Ascending aorta (tissue), 2 donors: ENCODE data around the gene KCNQ1. TPM values are rescaled to one million over a fixed set of nuclear protein-coding genes. Genes with fewer than 3 reads are reported as not detected.

Source experiments
- DNase-seq, 2 donors: peaks; one replicate each; pipeline ENCODE4 v3.0.0-alpha.2; 2019; ENCODE audit warnings: low spot score in 2 of 2
- H3K27ac ChIP-seq, 2 donors: fragments of 200-600 bp; sonication (generic); one replicate each; pipeline ENCODE4 v1.5.1; 2016 to 2017; ENCODE audit warnings: mild to moderate bottlenecking in 1 of 2
- H3K27me3 ChIP-seq: fragments of 200-600 bp; sonication (generic); one replicate; pipeline ENCODE4 v1.5.1; 2017
- H3K36me3 ChIP-seq, 2 donors: fragments of 200-600 bp; sonication (generic); one replicate each; pipeline ENCODE4 v1.5.1; 2016
- H3K4me1 ChIP-seq, 2 donors: fragments of 200-600 bp; sonication (generic); one replicate each; pipeline ENCODE4 v1.5.1; 2016 to 2017; ENCODE audit warnings: mild to moderate bottlenecking in 1 of 2
- H3K4me3 ChIP-seq, 2 donors: fragments of 200-600 bp; sonication (generic); one replicate each; pipeline ENCODE4 v1.5.1; 2016 to 2017; ENCODE audit warnings: mild to moderate bottlenecking in 1 of 2
- H3K9me3 ChIP-seq, 2 donors: fragments of 200-600 bp; sonication (generic); one replicate each; pipeline ENCODE4 v1.5.1; 2016
- intact Hi-C: fragments of 100-400 bp; cut with DNase I; formaldehyde crosslinking; loops from one replicate; pipeline ENCODE4 v1.15.1; 2023
- total RNA-seq: library from RNA; depleted of rRNA; stranded (reverse); fragments of >200 nt; gene quantifications from one replicate; pipeline ENCODE4 v1.1.0, GENCODE V29; 2016
- TF ChIP-seq, protein P1 (sequence below), 3 experiments: fragments of 200-600 bp in 2 of 3; fragments of 450-650 bp in 1 of 3; sonication (generic) in 2 of 3; IDR thresholded peaks; one replicate each; pipeline ENCODE4 v1.5.1; 2016 to 2019; ENCODE audit warnings: antibody characterized with exemption in 3 of 3, mild to moderate bottlenecking in 1 of 3, moderate library complexity in 1 of 3

The KCNQ1 gene
- total RNA-seq, 1 donor from 2014 or later: 2.3 TPM

DNA sequence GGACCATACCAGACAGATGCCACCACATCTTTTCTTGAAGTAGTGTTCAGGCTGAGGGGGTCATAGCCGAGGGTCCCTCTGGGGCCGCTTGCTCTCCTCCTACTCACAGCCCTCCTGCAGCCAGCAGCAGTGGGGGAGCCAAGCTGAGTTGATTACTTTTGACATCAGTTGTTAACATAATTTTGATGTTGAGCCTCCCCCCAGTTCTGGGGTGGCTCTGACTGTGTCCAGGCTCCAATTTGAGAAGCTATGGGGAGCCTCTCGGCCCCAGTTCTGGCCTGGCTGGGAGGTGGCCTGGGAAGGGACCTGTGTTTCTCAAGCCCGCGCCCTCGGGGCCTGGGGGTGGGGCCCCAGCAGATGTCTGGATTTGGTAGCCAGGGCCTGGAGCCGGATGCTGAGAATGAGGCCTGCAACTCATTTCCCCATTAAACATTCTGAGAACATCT is 207.0 kb downstream of the KCNQ1 start:
- H3K4me3 ChIP-seq: no peak overlapping the region
- no peak for DNase-seq
- no peaks in the 10 kb centered on the region for H3K36me3 ChIP-seq
- intact Hi-C loops: no loop called here
- H3K27me3 ChIP-seq: no peaks in the 10 kb centered on the region
- TF ChIP-seq, protein P1, sequence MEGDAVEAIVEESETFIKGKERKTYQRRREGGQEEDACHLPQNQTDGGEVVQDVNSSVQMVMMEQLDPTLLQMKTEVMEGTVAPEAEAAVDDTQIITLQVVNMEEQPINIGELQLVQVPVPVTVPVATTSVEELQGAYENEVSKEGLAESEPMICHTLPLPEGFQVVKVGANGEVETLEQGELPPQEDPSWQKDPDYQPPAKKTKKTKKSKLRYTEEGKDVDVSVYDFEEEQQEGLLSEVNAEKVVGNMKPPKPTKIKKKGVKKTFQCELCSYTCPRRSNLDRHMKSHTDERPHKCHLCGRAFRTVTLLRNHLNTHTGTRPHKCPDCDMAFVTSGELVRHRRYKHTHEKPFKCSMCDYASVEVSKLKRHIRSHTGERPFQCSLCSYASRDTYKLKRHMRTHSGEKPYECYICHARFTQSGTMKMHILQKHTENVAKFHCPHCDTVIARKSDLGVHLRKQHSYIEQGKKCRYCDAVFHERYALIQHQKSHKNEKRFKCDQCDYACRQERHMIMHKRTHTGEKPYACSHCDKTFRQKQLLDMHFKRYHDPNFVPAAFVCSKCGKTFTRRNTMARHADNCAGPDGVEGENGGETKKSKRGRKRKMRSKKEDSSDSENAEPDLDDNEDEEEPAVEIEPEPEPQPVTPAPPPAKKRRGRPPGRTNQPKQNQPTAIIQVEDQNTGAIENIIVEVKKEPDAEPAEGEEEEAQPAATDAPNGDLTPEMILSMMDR (IDR thresholded peaks at IDR 0.05): no peak
- no peaks in the 10 kb centered on the region for H3K4me1 ChIP-seq
- peaks cover 34 to 49% of the 10 kb centered on the region in 2 donors for H3K9me3 ChIP-seq
- no peak overlapping the region for H3K27ac ChIP-seq

DNA sequence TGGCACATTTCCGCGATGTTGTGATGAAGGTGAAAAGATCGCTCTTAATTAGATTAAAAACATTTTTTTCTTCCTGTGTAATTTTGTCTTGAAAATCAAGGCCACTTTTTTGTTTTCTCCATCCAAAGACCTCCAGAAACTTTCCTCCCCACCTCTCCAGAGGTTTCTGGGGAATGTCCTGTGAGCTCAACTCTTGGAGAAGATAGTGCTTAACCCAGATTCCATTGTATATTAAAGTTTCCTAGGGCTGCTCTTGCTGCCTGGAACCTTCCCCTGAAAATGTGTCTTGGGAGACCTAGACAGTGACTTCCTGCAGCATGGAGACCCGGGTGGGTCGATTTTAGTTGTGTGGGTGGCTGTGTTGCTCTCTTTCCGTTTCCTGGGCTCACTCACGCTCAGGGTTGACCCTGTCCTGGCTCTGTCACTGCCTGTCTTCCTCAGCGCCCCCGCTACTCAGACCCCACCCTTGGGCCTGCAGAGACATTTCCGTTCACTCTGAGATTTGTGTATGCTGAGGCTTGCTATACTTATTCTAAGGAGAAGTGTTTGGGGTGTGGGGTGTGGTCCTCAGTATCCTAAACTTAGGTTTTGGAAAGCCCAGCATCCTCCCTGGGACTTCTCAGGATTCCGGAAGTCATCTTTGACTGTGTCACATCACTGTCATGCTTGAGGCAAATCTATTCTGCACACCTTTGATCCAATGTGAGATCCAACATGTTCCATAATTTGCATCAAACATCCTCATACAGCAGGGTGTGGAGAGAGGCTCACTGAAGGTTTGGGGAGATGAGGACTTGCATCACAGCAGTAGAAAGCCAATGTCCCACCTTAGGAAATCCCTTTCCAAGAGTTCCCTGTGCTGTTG is 207.8 kb downstream of the KCNQ1 start:
- intact Hi-C loops: no loop called here
- no peak for DNase-seq
- TF ChIP-seq, protein P1 (IDR thresholded peaks at IDR 0.05): no peak
- no peaks in the 10 kb centered on the region for H3K36me3 ChIP-seq
- H3K27me3 ChIP-seq: no peaks in the 10 kb centered on the region
- H3K27ac ChIP-seq: no peak overlapping the region
- H3K4me3 ChIP-seq: no peak overlapping the region
- peaks cover 31 to 42% of the 10 kb centered on the region in 2 donors for H3K9me3 ChIP-seq
- no peaks in the 10 kb centered on the region for H3K4me1 ChIP-seq

DNA sequence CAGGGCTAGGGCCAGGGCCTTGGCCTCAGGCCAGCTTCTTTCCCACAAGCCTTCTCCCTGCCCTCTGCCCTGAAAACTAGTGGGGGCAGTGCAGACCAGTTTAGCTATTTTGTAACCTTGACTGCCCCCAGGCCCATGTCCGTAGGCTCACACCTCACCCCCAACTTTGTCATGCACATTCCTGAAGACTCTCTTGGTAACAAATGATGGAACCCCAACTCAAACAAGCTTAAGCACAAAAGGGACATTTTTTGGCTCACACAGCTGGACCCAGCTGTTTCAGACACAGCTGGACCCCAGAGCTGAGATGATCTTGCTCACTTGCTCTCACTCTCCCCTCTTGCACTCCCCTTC is 208.4 kb downstream of the KCNQ1 start:
- Histone ChIP-seq H3K27me3 (no peaks in the 10 kb centered on the region), H3K9me3 (peaks cover 25 to 37% of the 10 kb centered on the region in 2 donors), H3K36me3 (no peaks in the 10 kb centered on the region), H3K4me1 (no peaks in the 10 kb centered on the region), H3K27ac (no peak overlapping the region), H3K4me3 (no peak overlapping the region)
- intact Hi-C loops: no loop called here
- DNase-seq: no peak
- TF ChIP-seq, protein P1 (IDR thresholded peaks at IDR 0.05): no peak

DNA sequence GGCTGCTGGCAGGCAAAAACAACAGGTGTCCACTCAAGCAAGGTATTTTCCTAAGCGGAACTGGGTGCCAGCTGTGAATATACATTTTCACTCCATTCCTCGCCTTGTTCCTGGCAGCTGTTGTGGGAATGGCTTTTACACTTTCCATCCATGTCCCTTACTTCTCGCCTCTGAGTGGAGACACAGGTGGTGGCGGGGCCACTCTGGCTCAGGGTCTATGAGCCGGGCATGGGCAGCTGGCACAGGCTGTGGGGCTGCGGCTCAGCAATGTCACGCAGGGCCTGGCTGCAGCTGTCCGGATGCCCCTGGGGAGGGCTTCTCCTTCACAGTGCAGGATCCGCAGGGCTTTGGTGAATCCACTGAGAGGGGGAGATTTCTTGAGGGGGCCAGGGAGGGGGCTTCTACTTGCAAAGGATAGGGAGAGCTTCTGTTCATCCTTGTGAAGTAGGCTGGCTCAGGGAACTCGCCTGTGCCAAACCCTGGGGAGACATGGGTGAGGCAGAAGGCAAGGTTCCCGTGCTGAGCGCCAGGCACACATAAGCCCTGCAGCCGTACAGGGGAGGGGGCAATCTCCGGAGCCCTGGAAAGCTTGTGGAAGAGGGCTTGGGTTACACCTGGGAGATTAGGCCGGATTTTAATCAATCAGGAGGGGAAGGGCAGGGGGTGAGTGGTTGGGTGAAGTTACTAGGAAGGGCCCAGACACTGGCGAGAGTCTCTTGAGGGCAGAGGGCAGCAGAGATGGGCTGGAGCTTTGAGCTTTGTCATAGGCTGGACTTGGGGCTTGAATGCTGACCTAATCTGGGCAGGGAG is 209.3 kb downstream of the KCNQ1 start:
- H3K9me3 ChIP-seq: peaks cover 20 to 27% of the 10 kb centered on the region in 2 donors
- H3K4me3 ChIP-seq: no peak overlapping the region
- no peak overlapping the region for H3K27ac ChIP-seq
- no peaks in the 10 kb centered on the region for H3K4me1 ChIP-seq
- DNase-seq: no peak
- TF ChIP-seq, protein P1 (IDR thresholded peaks at IDR 0.05): no peak
- no peaks in the 10 kb centered on the region for H3K36me3 ChIP-seq
- no peaks in the 10 kb centered on the region for H3K27me3 ChIP-seq
- intact Hi-C loops: no loop called here

DNA sequence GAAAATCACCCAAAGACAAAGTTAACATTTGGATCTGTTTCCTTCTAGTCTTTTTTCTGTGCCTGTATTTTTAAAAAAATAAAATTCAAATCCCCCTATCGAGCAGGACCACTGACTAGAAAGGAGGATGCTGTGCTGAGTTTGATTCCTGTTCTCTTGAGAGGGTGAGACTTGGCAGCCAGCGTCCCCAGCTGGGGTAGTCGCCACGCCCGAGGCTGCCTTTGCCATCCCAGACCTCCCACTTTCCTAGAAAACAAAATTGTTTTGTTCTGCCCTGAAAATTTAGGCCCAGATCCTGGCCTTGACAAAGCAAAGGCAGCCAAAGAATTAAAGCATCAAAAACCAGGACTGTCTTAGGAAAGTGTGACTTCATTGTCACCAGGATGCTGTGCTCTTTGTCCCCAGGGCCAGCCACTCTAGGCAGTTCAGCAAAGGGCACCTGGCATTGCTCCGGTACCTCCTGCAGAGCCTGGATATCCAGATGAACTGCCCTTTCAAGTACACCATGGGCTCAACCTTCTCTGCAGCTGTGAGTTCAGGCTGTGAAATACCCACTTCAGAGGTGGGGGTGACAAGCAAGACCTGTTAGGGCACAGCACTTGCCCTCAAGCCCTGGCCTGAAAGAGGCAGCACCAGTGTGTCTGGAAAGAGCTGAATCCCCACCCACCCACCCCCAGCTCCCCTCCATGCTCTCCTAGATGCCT is 210.4 kb downstream of the KCNQ1 start:
- no peak for DNase-seq
- Histone ChIP-seq H3K27ac (no peak overlapping the region), H3K4me3 (no peak overlapping the region), H3K9me3 (peaks cover 10 to 23% of the 10 kb centered on the region in 2 donors), H3K36me3 (no peaks in the 10 kb centered on the region), H3K4me1 (no peaks in the 10 kb centered on the region), H3K27me3 (no peaks in the 10 kb centered on the region)
- intact Hi-C loops: no loop called here
- TF ChIP-seq, protein P1 (IDR thresholded peaks at IDR 0.05): no peak
